DOHH2 (cell line): ENCODE measurements around the gene TNNI2.

Experiments
- CTCF ChIP-seq: fragments of 200-600 bp; sonication (generic); IDR thresholded peaks from one replicate; pipeline ENCODE4 v1.5.1; 2014; ENCODE audit warnings: antibody characterized with exemption, mild to moderate bottlenecking, low read depth, low read length; ENCODE audit not compliant: poor library complexity, severe bottlenecking
- EZH2phosphoT487 ChIP-seq: fragments of 200-600 bp; sonication (generic); IDR thresholded peaks from 2 replicates; pipeline ENCODE4 v1.6.1; 2017; ENCODE audit warnings: borderline replicate concordance, mild to moderate bottlenecking, antibody characterized with exemption, low read length, moderate library complexity, mixed read lengths

GRCh38 chr11:1864831-1865665, 26.3 kb downstream of the TNNI2 start:
- no peak for TF ChIP-seq CTCF
- no peak for TF ChIP-seq EZH2phosphoT487
